Jurkat, Clone E6-1 (cell line): Measurements from ENCODE around the gene SEC16A.
A peak's percentile ranks its signal among the peaks of the same experiment; 100 is the strongest.

Experiments
- DNase-seq: peaks from one replicate; pipeline ENCODE4 v3.0.0-alpha.2; 2011; ENCODE audit warnings: low read depth, low spot score
- H3K4me3 ChIP-seq: 2 replicates; pipeline ENCODE4 v1.5.1; 2011; ENCODE audit warnings: mild to moderate bottlenecking, low read length, control low read depth, moderate library complexity

The SEC16A gene

GRCh38 chr9:136451221-136451877 is 31.5 kb downstream of the SEC16A start:
- no peak for DNase-seq
- H3K4me3 ChIP-seq: no peak overlapping the region

- no peak for DNase-seq
- no peak overlapping the region for H3K4me3 ChIP-seq
These were observed 34.2 kb downstream of the SEC16A start for GRCh38 chr9:136448655-136449054.

GRCh38 chr9:136447173-136447778 is 35.6 kb downstream of the SEC16A start:
- no peak for DNase-seq
- H3K4me3 ChIP-seq: no peak overlapping the region

- no peak for DNase-seq
- H3K4me3 ChIP-seq: no peak overlapping the region
These were observed 37.0 kb downstream of the SEC16A start for GRCh38 chr9:136445799-136446198.

- DNase-seq: no peak
These were observed 38.7 kb downstream of the SEC16A start for GRCh38 chr9:136444102-136444501.

GRCh38 chr9:136443687-136444086 is 39.2 kb downstream of the SEC16A start:
- no peak overlapping the region for H3K4me3 ChIP-seq
- DNase-seq: no peak

More at GRCh38 chr9:136444102-136444501, 38.7 kb downstream of the SEC16A start:
- H3K4me3 ChIP-seq: no peak overlapping the region

- H3K4me3 ChIP-seq: no peak overlapping the region
- DNase-seq: no peak
These were observed 39.8 kb downstream of the SEC16A start for GRCh38 chr9:136443087-136443486.

GRCh38 chr9:136442265-136442664 is 40.6 kb downstream of the SEC16A start:
- no peak for DNase-seq
- H3K4me3 ChIP-seq: no peak overlapping the region

- no peak overlapping the region for H3K4me3 ChIP-seq
- DNase-seq: no peak
These were observed 41.1 kb downstream of the SEC16A start for GRCh38 chr9:136441681-136442245.

- no peak for DNase-seq
- no peak overlapping the region for H3K4me3 ChIP-seq
These were observed 41.6 kb downstream of the SEC16A start for GRCh38 chr9:136441191-136441680.

- DNase-seq: peak; percentile 30
These were observed 43.1 kb downstream of the SEC16A start, which contains the start of gene INPP5E for GRCh38 chr9:136439481-136440408. Gene INPP5E, minus strand, starts transcription at chr9:136439845. Its CDS starts 426 bp downstream, at chr9:136439419.

GRCh38 chr9:136438548-136439480 is 44.0 kb downstream of the SEC16A start:
- H3K4me3 ChIP-seq: peak overlapping the region; percentile 58
- no peak for DNase-seq

More at GRCh38 chr9:136439481-136440408, 43.1 kb downstream of the SEC16A start, which contains the start of gene INPP5E:
- peak within 1 kb of the TSS; percentile 58 for H3K4me3 ChIP-seq

- no peak for DNase-seq
- no peak overlapping the region for H3K4me3 ChIP-seq
These were observed 44.8 kb downstream of the SEC16A start for GRCh38 chr9:136437839-136438547.

- no peak for DNase-seq
- no peak overlapping the region for H3K4me3 ChIP-seq
These were observed 45.4 kb downstream of the SEC16A start for GRCh38 chr9:136437430-136437829.

- no peak overlapping the region for H3K4me3 ChIP-seq
- no peak for DNase-seq
These were observed 46.7 kb downstream of the SEC16A start for GRCh38 chr9:136436055-136436634.

GRCh38 chr9:136434580-136435169 is 48.2 kb downstream of the SEC16A start:
- no peak for DNase-seq
- no peak overlapping the region for H3K4me3 ChIP-seq
